ENCODE data around the gene NCL. TPM values are rescaled to one million over a fixed set of nuclear protein-coding genes. Genes with fewer than 3 reads are reported as not detected.
"Not testable (repeated sequence)": the region's sequence is repeated elsewhere in the genome, so short reads cannot be mapped to it uniquely, and the experiment has no call there.

The NCL gene
- polyA plus RNA-seq, 1 donor, result 541 TPM

DNA sequence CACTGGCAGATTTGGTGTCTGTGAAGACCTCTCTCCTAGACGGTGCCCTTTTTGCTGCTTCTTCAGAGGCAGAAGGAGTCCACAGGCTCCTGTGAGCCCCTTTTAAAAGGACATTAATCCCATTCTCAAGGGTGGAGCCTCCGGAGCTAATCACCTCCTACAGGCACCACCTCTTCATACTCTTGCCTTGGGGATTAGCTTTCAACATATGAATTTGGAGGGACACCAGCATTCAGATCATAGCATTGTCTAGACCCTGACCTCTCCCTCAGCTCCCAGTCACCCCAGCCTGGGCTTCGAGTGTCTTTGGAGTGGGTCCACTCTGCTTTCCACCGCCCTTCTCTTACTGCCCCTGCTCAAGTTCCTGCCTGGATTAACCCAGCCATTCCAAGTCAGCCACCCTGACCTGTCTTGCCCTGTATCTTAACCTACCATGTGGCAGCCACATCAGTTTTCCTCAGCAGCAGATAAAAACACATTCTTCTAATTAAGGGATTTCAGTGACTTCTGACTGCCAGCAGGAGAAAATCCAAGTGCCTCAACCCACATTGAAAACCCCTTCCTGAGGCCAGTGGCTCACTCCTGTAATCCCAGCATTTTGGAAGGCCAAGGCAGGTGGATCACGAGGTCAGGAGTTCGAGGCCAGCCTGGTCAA, 6.1 kb upstream of the NCL start:
- H3K4me1 ChIP-seq (ENCODE audit: control insufficient read depth, insufficient read depth, low read length), result peaks cover 2% of the 10 kb centered on the region
- no peak overlapping the region for H3K27ac ChIP-seq (ENCODE audit: low read length)
- H3K36me3 ChIP-seq (ENCODE audit: control insufficient read depth, insufficient read depth, low read length), result no peaks in the 10 kb centered on the region
- H3K4me3 ChIP-seq (ENCODE audit: low read length), result no peak overlapping the region
- H3K9me3 ChIP-seq (ENCODE audit: control insufficient read depth, low read depth, low read length), result peaks cover under 1% of the 10 kb centered on the region
- WGBS (ENCODE audit: insufficient coverage, low lambda C conversion rate), result no CpG with 5 or more reads among the region's 6 CpGs
- no peak for DNase-seq
- H3K27me3 ChIP-seq (ENCODE audit: control insufficient read depth, insufficient read depth, low read length), result no peaks in the 10 kb centered on the region

DNA sequence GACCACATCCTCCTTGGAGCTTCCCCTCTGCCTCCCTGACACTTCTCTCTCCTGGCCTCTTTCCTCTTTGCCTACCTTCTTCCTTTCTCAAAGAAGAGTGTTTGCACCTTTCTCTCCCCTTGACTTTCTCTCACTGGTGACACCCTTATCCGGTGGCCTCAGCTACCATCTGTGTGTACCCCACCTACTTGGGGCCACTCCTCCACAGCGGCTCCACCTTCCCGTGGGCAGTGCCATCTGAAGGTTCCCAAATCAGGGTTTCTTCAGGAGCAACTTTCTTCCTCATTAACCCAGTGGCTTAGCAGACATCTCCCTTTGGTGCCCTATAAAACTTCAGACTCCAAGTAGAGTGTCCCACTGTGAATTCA, 5.3 kb upstream of the NCL start:
- peaks cover 5% of the 10 kb centered on the region for H3K4me1 ChIP-seq (ENCODE audit: control insufficient read depth, insufficient read depth, low read length)
- H3K27ac ChIP-seq (ENCODE audit: low read length), result no peak overlapping the region
- H3K9me3 ChIP-seq (ENCODE audit: control insufficient read depth, low read depth, low read length), result peaks cover 5% of the 10 kb centered on the region
- no CpG with 5 or more reads among the region's 3 CpGs for WGBS (ENCODE audit: insufficient coverage, low lambda C conversion rate)
- no peak overlapping the region for H3K4me3 ChIP-seq (ENCODE audit: low read length)
- no peaks in the 10 kb centered on the region for H3K27me3 ChIP-seq (ENCODE audit: control insufficient read depth, insufficient read depth, low read length)
- no peaks in the 10 kb centered on the region for H3K36me3 ChIP-seq (ENCODE audit: control insufficient read depth, insufficient read depth, low read length)
- DNase-seq, result no peak

DNA sequence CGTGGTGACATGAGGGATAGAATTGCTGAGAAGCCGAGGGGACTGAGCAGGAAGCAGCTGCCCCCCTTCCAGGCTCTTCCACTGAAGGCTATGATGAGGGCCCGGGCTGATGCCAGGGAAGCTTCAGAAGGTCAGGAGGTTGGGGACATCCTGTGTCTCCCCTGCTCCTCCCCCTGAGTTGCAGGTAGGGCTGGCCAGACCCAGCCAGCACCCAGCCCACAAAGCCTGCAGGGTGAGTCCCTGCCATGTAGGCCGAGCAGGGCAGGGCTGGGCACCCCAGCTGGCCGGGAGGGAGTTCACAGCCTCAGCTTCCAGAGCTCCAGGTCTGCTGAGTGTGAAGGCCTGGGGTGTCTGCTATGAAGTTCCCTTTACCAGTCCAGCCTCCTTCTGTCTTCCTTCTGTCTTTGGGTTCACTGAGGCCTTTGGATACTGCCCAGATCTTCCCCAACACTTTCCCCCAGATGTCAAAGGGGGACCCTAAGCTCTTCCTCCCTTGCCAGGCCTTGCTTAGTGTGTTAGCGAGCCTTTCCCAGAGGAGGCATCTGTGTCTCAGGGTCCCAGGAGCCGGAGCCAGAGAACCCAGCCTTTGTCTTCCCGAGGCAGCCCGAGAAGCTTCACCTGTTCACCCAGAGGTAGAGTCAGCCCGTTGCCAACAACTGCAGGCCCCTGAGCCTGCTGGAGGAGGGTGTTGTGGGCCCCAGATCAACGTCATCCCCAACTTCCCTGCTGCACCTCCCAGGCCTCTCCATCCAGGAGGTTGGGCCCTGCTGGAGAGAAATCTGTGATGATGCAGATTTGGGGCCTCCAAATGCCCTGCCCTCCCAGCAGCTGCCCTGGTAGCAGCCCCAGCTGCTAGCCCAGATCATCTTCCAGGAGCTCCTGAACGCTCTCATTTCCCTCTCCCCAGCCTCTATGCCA, 3.6 kb upstream of the NCL start:
- no peaks in the 10 kb centered on the region for H3K36me3 ChIP-seq (ENCODE audit: control insufficient read depth, insufficient read depth, low read length)
- H3K9me3 ChIP-seq (ENCODE audit: control insufficient read depth, low read depth, low read length), result peaks cover 10% of the 10 kb centered on the region
- no peak overlapping the region for H3K4me3 ChIP-seq (ENCODE audit: low read length)
- peaks cover 5% of the 10 kb centered on the region for H3K4me1 ChIP-seq (ENCODE audit: control insufficient read depth, insufficient read depth, low read length)
- H3K27ac ChIP-seq (ENCODE audit: low read length), result no peak overlapping the region
- 67% methylated on average over 1 of the region's 12 CpGs for WGBS (ENCODE audit: insufficient coverage, low lambda C conversion rate)
- DNase-seq, result no peak
- H3K27me3 ChIP-seq (ENCODE audit: control insufficient read depth, insufficient read depth, low read length), result no peaks in the 10 kb centered on the region

DNA sequence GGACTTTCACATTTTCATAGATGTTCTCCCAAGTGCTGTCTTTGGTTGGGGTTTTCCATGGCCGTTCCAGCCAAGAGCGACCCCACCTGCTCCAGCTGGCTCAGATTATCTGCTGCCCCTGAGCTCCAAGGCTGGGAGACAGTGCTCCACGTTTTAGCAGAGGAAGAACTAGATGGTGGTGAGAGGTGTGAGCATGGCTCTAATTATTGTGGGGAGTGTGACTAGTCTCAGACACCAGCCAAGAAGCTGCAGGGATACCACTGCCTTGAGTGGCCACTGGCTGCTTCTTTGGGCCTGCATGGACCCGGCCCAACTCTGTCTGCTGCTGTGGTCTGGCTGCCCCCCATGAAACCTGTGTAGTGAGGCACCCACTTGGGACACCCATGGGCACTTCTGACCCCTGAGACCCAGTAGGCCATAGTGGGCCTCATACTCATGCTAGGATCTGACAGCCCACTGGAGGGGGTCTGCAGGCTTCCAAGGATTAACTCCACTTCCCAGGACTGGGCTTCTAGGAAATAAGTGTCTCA, 2.8 kb upstream of the NCL start:
- H3K4me1 ChIP-seq (ENCODE audit: control insufficient read depth, insufficient read depth, low read length), result peaks cover 5% of the 10 kb centered on the region
- no CpG with 5 or more reads among the region's 4 CpGs for WGBS (ENCODE audit: insufficient coverage, low lambda C conversion rate)

DNA sequence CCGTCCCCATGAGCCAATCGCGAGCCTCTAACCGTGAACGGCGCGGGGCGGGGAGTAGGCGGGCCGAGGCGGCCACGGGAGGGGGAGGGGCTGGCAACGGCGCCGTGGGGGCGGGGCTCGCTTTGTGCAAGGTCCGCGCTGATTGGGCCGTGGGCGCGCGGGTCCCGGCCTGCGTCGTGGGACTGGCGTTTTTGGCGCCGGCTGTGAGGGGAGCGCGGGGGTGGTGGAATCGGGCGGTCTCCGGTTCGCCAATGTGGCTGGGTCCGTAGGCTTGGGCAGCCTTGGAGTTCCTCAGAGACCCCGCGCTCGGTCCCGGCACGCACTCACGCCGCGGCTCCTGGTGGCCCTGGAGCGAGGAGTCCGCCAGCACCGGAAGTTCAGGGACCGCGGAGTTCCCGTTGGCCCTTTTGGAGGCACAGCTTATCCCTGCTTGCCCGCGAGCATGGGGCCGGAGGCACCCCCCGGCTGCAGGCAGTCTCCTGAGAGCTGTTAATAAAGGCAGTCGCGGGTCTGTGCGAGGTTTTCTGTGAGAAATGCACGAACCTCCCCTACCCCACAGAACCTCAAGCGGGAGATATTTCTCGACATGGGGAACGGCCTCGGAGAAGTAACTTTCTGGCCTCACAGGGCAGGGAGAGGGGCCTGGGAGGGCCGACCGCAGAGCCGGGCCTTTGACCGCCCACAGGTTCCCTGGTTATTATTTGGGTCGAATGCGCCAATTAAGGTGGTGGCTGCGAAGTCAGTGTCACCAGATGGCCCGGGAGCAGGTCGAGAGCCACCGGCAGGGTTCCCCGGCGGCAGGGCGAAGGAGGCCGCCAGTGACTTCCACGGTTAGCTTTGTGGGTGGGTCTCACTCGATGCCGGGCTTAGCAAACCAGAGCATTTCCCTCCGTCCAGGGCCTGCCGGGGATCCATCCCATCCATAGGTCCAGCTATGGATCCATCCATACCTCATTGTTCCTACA, 574 bp upstream of the NCL start:
- Histone ChIP-seq H3K4me1 (ENCODE audit: control insufficient read depth, insufficient read depth, low read length) (peaks cover 5% of the 10 kb centered on the region), H3K27me3 (ENCODE audit: control insufficient read depth, insufficient read depth, low read length) (no peaks in the 10 kb centered on the region), H3K27ac (ENCODE audit: low read length) (peak overlapping the region; percentile 97), H3K4me3 (ENCODE audit: low read length) (peak overlapping the region; percentile 93), H3K36me3 (ENCODE audit: control insufficient read depth, insufficient read depth, low read length) (peaks cover 29% of the 10 kb centered on the region), H3K9me3 (ENCODE audit: control insufficient read depth, low read depth, low read length) (peaks cover 10% of the 10 kb centered on the region)
- no CpG with 5 or more reads among the region's 81 CpGs for WGBS (ENCODE audit: insufficient coverage, low lambda C conversion rate)
- DNase-seq, result peak in 1 of 2 donors; percentile 98

More for the DNA sequence above, 2.8 kb upstream of the NCL start:
- H3K9me3 ChIP-seq (ENCODE audit: control insufficient read depth, low read depth, low read length), result peaks cover 10% of the 10 kb centered on the region
- H3K27me3 ChIP-seq (ENCODE audit: control insufficient read depth, insufficient read depth, low read length), result no peaks in the 10 kb centered on the region
- H3K27ac ChIP-seq (ENCODE audit: low read length), result no peak overlapping the region
- H3K36me3 ChIP-seq (ENCODE audit: control insufficient read depth, insufficient read depth, low read length), result peaks cover 7% of the 10 kb centered on the region
- no peak overlapping the region for H3K4me3 ChIP-seq (ENCODE audit: low read length)
- DNase-seq, result no peak

DNA sequence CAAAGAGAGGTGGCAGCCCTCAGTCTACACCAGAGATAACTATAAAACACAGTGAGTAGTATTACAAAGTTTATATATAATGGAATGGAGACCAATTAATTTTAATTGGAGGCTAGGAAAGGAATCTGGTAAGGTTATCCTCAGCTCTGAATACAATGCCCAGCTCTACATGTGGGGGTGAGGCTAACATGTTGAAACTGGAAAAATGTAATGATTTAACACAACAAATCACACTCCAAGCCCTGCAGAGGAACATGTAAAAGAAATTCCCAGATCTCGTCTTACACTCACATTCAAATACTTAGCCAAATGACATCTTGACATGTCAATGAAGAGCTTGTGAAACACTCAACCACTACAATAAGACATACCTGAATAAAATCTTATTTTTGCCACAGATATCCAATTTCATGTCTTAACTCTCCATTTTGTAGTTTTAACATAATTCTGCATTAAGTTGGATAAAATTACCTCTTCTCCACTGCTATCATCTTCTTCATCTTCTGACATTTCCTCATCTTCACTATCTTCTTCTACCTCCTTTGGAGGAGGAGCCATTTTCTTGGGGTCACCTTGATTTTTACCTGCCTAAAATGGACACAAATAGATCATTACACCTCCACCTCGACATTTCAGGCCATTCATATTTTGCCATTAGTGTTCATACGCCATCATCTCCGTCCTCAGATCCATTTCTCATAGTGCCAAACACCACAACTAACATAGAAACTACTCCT, 1.4 kb downstream of the NCL start:
- H3K27ac ChIP-seq (ENCODE audit: low read length), result peak overlapping the region; percentile 97
- H3K4me1 ChIP-seq (ENCODE audit: control insufficient read depth, insufficient read depth, low read length), result peaks cover 5% of the 10 kb centered on the region
- H3K27me3 ChIP-seq (ENCODE audit: control insufficient read depth, insufficient read depth, low read length), result no peaks in the 10 kb centered on the region
- H3K4me3 ChIP-seq (ENCODE audit: low read length), result peak overlapping the region; percentile 89
- WGBS (ENCODE audit: insufficient coverage, low lambda C conversion rate), result 0% methylated on average over 3 of the region's 4 CpGs
- DNase-seq, result no peak
- H3K9me3 ChIP-seq (ENCODE audit: control insufficient read depth, low read depth, low read length), result peaks cover 10% of the 10 kb centered on the region
- peaks cover 48% of the 10 kb centered on the region for H3K36me3 ChIP-seq (ENCODE audit: control insufficient read depth, insufficient read depth, low read length)

DNA sequence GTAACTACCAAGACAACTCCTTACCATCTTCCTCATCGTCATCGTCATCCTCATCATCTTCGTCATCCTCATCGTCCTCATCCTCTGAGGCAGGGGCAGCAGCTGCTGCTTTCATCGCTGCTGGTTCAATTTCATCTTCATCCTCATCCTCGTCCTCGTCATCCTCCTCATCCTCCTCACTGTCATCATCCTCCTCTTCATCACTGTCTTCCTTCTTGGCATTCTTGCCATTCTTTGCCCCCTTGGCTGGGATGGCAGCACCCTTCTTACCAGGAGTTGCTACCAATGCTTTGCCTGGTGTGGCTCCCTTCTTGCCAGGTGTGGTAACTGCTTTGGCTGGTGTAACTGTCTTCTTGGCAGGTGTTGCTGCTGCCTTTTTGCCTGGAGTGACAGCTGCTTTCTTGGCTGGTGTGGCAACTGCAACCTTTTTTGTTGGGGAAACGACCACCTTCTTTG, 2.7 kb downstream of the NCL start:
- 91% methylated on average over 4 of the region's 8 CpGs for WGBS (ENCODE audit: insufficient coverage, low lambda C conversion rate)
- Histone ChIP-seq H3K9me3 (ENCODE audit: control insufficient read depth, low read depth, low read length) (peaks cover 10% of the 10 kb centered on the region), H3K4me1 (ENCODE audit: control insufficient read depth, insufficient read depth, low read length) (peaks cover 5% of the 10 kb centered on the region), H3K27me3 (ENCODE audit: control insufficient read depth, insufficient read depth, low read length) (no peaks in the 10 kb centered on the region), H3K36me3 (ENCODE audit: control insufficient read depth, insufficient read depth, low read length) (peaks cover 62% of the 10 kb centered on the region), H3K4me3 (ENCODE audit: low read length) (no peak overlapping the region), H3K27ac (ENCODE audit: low read length) (no peak overlapping the region)
- no peak for DNase-seq

DNA sequence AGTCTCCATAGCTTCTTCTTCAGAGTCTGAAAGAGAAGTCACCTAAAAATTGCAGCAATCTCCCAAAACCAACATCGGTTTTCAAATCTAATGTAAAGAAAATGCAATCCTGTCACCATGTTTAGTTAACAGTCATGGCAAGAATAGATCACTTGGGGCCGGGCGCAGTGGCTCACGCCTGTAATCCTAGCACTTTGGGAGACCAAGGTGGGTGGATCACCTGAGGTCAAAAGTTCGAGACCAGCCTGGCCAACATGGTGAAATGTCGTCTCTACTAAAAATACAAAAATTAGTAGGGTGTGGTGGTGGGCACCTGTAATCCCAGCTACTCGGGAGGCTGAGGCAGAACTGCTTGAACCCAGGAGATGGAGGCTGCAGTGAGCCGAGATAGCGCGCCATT, 3.4 kb downstream of the NCL start:
- H3K36me3 ChIP-seq (ENCODE audit: control insufficient read depth, insufficient read depth, low read length), result peaks cover 69% of the 10 kb centered on the region
- not testable (repeated sequence) for H3K9me3 ChIP-seq (ENCODE audit: control insufficient read depth, low read depth, low read length); DNase-seq; H3K4me1 ChIP-seq (ENCODE audit: control insufficient read depth, insufficient read depth, low read length); H3K27me3 ChIP-seq (ENCODE audit: control insufficient read depth, insufficient read depth, low read length); H3K4me3 ChIP-seq (ENCODE audit: low read length); H3K27ac ChIP-seq (ENCODE audit: low read length)
- 100% methylated on average over 3 of the region's 10 CpGs for whole genome bisulfite sequencing (ENCODE audit: insufficient coverage, low lambda C conversion rate)

DNA sequence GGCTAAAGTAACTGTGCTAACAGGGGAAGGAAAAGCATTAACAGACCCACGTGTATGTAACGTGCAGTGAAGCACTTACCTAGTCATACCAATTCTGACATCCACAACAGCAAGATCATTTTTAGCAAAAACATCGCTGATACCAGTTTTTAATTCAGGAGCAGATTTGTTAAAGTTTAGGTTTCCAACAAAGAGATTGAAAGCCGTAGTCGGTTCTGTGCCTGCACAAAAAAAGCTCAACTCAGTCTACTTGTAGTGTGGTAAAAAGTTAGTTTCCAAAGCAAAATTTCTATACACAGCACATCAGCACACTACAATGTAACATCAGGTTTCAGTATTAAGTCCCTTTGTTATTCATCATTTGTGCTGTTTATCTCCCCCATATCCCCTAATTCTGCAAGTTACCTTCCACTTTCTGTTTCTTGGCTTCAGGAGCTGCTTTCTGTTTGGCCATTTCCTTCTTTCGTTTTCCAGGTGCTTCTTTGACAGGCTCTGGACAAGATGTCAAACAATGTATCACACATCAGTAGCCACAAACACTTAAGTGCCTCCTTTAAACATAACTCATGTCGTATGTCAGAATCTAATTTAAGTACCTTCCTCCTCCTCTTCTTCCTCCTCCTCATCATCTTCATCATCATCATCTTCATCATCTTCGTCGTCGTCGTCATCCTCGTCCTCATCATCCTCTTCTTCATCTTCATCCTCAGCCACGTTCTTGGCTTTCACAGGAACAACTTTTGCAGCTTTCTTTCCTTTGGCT, 4.0 kb downstream of the NCL start:
- peaks cover 1% of the 10 kb centered on the region for H3K4me1 ChIP-seq (ENCODE audit: control insufficient read depth, insufficient read depth, low read length)
- WGBS (ENCODE audit: insufficient coverage, low lambda C conversion rate), result 82% methylated on average over 9 of the region's 13 CpGs
- DNase-seq, result no peak
- H3K27ac ChIP-seq (ENCODE audit: low read length), result no peak overlapping the region
- H3K36me3 ChIP-seq (ENCODE audit: control insufficient read depth, insufficient read depth, low read length), result peaks cover 75% of the 10 kb centered on the region
- H3K27me3 ChIP-seq (ENCODE audit: control insufficient read depth, insufficient read depth, low read length), result no peaks in the 10 kb centered on the region
- H3K9me3 ChIP-seq (ENCODE audit: control insufficient read depth, low read depth, low read length), result peaks cover 8% of the 10 kb centered on the region
- H3K4me3 ChIP-seq (ENCODE audit: low read length), result no peak overlapping the region

Data from large intestine (tissue), 3 donors.